Spleen (tissue), 11 donors: Measurements from ENCODE around the gene DCTN1. TPM values are rescaled to one million over a fixed set of nuclear protein-coding genes. Genes with fewer than 3 reads are reported as not detected.

Source experiments
- DNase-seq: peaks from one replicate; pipeline ENCODE4 v3.0.0-alpha.2; 2020
- H3K27ac ChIP-seq, 8 donors: fragments of 200-600 bp; sonication (generic) in 7 of 8; 1 replicate in 4 of 8; 2 replicates in 4 of 8; pipeline versions ENCODE4 v1.5.0 to v1.8.0; 2016 to 2021; ENCODE audit warnings: inconsistent platforms in 4 of 8, mild to moderate bottlenecking in 4 of 8, moderate library complexity in 1 of 8
- H3K27me3 ChIP-seq, 7 donors: fragments of 200-600 bp; sonication (generic) in 6 of 7; replicated peaks in 1 of 7; 1 replicate in 4 of 7; 2 replicates in 3 of 7; pipeline versions ENCODE4 v1.5.0 to v1.8.0; 2016 to 2021; ENCODE audit warnings: inconsistent platforms in 3 of 7, mild to moderate bottlenecking in 1 of 7
- H3K36me3 ChIP-seq, 6 donors: fragments of 200-600 bp; sonication (generic) in 5 of 6; 1 replicate in 4 of 6; 2 replicates in 2 of 6; pipeline versions ENCODE4 v1.5.0 to v1.8.0; 2016 to 2021; ENCODE audit warnings: inconsistent platforms in 2 of 6
- H3K4me1 ChIP-seq, 6 donors: fragments of 200-600 bp; sonication (generic) in 5 of 6; 1 replicate in 3 of 6; 2 replicates in 3 of 6; pipeline versions ENCODE4 v1.5.0 to v1.8.0; 2016 to 2021; ENCODE audit warnings: inconsistent platforms in 3 of 6
- H3K4me3 ChIP-seq, 8 donors: fragments of 200-600 bp; sonication (generic) in 7 of 8; 1 replicate in 4 of 8; 2 replicates in 4 of 8; pipeline versions ENCODE4 v1.5.0 to v1.8.0; 2016 to 2021; ENCODE audit warnings: inconsistent platforms in 4 of 8, mild to moderate bottlenecking in 4 of 8, moderate library complexity in 2 of 8
- H3K9me3 ChIP-seq, 8 donors: fragments of 200-600 bp; sonication (generic) in 7 of 8; 1 replicate in 4 of 8; 2 replicates in 4 of 8; pipeline versions ENCODE4 v1.5.0 to v1.8.0; 2016 to 2021; ENCODE audit warnings: inconsistent platforms in 4 of 8
- CTCF ChIP-seq, 11 experiments: fragments of 200-600 bp in 7 of 11; fragments of 450-650 bp in 4 of 11; sonication (generic) in 4 of 11; IDR thresholded peaks in 8 of 11; conservative IDR thresholded peaks in 3 of 11; 1 replicate in 7 of 11; 2 replicates in 4 of 11; pipeline versions ENCODE4 v1.4.0 to v1.8.0; 2016 to 2021; ENCODE audit warnings: antibody characterized with exemption in 11 of 11, inconsistent platforms in 4 of 11, mild to moderate bottlenecking in 1 of 11
- POLR2A ChIP-seq, 3 donors: fragments of 450-650 bp; IDR thresholded peaks; one replicate each; pipeline ENCODE4 v1.5.1; 2017; ENCODE audit warnings: antibody characterized with exemption in 3 of 3, mild to moderate bottlenecking in 1 of 3
- POLR2AphosphoS5 ChIP-seq, 3 donors: sonication (generic); formaldehyde crosslinking; IDR thresholded peaks; one replicate each; pipeline ENCODE4 v1.5.1; 2017; ENCODE audit warnings: antibody characterized with exemption in 3 of 3
- WGBS, 5 donors: extraction: QIAGEN DNeasy Blood & Tissue Kit in 3 of 5; methylation state at CpG; one replicate each; pipeline versions ENCODE4 v1.1.5 to v1.1.7; 2013 to 2018; 5-methylcytosine and 5-hydroxymethylcytosine counted together
- intact Hi-C: fragments of 100-400 bp; cut with DNase I; formaldehyde crosslinking; loops from one replicate; pipeline ENCODE4 v1.15.0; 2023; ENCODE audit warnings: low total_unique reads
- polyA plus RNA-seq, 3 donors: library from polyadenylated mRNA; stranded (reverse); fragments of 200-250 nt; gene quantifications; one replicate each; pipeline ENCODE4 v1.2.1, GENCODE V29; 2013
- total RNA-seq, 7 donors: library from RNA; depleted of rRNA in 3 of 7; stranded (reverse); fragments of >200 nt in 3 of 7; fragmentation: NEBNext Ultra II Directional in 4 of 7; extraction: Animal tissue kit (Norgen Biotek cat#: 25700) in 4 of 7; gene quantifications; one replicate each; pipeline versions ENCODE4 v1.1.0 to v1.2.1, GENCODE V29; 2016 to 2021
- donor health status: healthy with polysubstance abuse.
- donor health status: DM: no; HTN: no; CAD: no; lungs with moderate emphysema.
- donor health status: DM: no; HTN: no; CAD: no.
- donor health status: Bipolar disorder and iron deficiency.
- donor health status: healthy.
- donor health status: DM: no; HTN: no; CAD: no.
- donor health status: DM: yes; HTN: yes; CAD: no.

The DCTN1 gene
- total and polyA plus RNA-seq, 10 donors, result 47.8 to 113 (median 95.1) TPM

- WGBS, 5 donors, result 95 to 99% (median 97%) methylated on average over 9 of the region's 9 CpGs
- H3K9me3 ChIP-seq, result no peaks in the 10 kb centered on the region
- H3K27ac ChIP-seq, result no peak overlapping the region
- peaks cover 6 to 95% (median 64%) of the 10 kb centered on the region in 6 donors for H3K36me3 ChIP-seq
- TF ChIP-seq CTCF (IDR thresholded peaks at IDR 0.05 in 8 of 11, conservative IDR thresholded peaks at IDR 0.05 in 3 of 11) (no peak), POLR2AphosphoS5 (IDR thresholded peaks at IDR 0.05) (no peak), POLR2A (IDR thresholded peaks at IDR 0.05) (no peak)
- H3K4me1 ChIP-seq, result peaks cover 0 to 24% (median 4%) of the 10 kb centered on the region in 6 donors
- intact Hi-C loops, result no loop called here
- no peak overlapping the region for H3K4me3 ChIP-seq
- no peak for DNase-seq
- H3K27me3 ChIP-seq, result no peaks in the 10 kb centered on the region
These were observed 8.7 kb downstream of the DCTN1 start for GRCh38 chr2:74371421-74371820.

GRCh38 chr2:74369976-74370375, 10.1 kb downstream of the DCTN1 start:
- WGBS, 5 donors, result 94 to 99% (median 96%) methylated on average over 7 of the region's 7 CpGs
- peaks cover 12 to 95% (median 73%) of the 10 kb centered on the region in 6 donors for H3K36me3 ChIP-seq
- intact Hi-C loops, result no loop called here
- peaks cover 0 to 12% (median under 1%) of the 10 kb centered on the region in 6 donors for H3K4me1 ChIP-seq
- no peak for TF ChIP-seq POLR2AphosphoS5 (IDR thresholded peaks at IDR 0.05)
- TF ChIP-seq CTCF (IDR thresholded peaks at IDR 0.05 in 8 of 11, conservative IDR thresholded peaks at IDR 0.05 in 3 of 11), result no peak
- TF ChIP-seq POLR2A (IDR thresholded peaks at IDR 0.05), result no peak
- H3K4me3 ChIP-seq, result no peak overlapping the region
- H3K27me3 ChIP-seq, result no peaks in the 10 kb centered on the region
- no peak overlapping the region for H3K27ac ChIP-seq
- DNase-seq, result no peak
- H3K9me3 ChIP-seq, result no peaks in the 10 kb centered on the region

- H3K4me3 ChIP-seq, result no peak overlapping the region
- H3K9me3 ChIP-seq, result no peaks in the 10 kb centered on the region
- no peak overlapping the region for H3K27ac ChIP-seq
- DNase-seq, result no peak
- no peak for TF ChIP-seq POLR2A (IDR thresholded peaks at IDR 0.05)
- no peak for TF ChIP-seq CTCF (IDR thresholded peaks at IDR 0.05 in 8 of 11, conservative IDR thresholded peaks at IDR 0.05 in 3 of 11)
- no peak for TF ChIP-seq POLR2AphosphoS5 (IDR thresholded peaks at IDR 0.05)
- peaks cover 12 to 96% (median 87%) of the 10 kb centered on the region in 6 donors for H3K36me3 ChIP-seq
- intact Hi-C loops, result no loop called here
- no peaks in the 10 kb centered on the region for H3K27me3 ChIP-seq
- 91 to 96% (median 95%) methylated on average over 5 of the region's 5 CpGs for WGBS, 5 donors
- H3K4me1 ChIP-seq, result peaks cover 0 to 2% (median 0%) of the 10 kb centered on the region in 6 donors
These were observed 11.6 kb downstream of the DCTN1 start for GRCh38 chr2:74368499-74368898.

GRCh38 chr2:74367789-74368188, 12.3 kb downstream of the DCTN1 start:
- WGBS, 5 donors, result 97 to 100% (median 97%) methylated on average over 7 of the region's 7 CpGs
- Histone ChIP-seq H3K27ac (no peak overlapping the region), H3K4me3 (no peak overlapping the region), H3K27me3 (no peaks in the 10 kb centered on the region), H3K36me3 (peaks cover 12 to 100% (median 94%) of the 10 kb centered on the region in 6 donors), H3K9me3 (no peaks in the 10 kb centered on the region), H3K4me1 (no peaks in the 10 kb centered on the region)
- no peak for TF ChIP-seq POLR2AphosphoS5 (IDR thresholded peaks at IDR 0.05)
- no peak for TF ChIP-seq CTCF (IDR thresholded peaks at IDR 0.05 in 8 of 11, conservative IDR thresholded peaks at IDR 0.05 in 3 of 11)
- no peak for TF ChIP-seq POLR2A (IDR thresholded peaks at IDR 0.05)
- no peak for DNase-seq
- intact Hi-C loops, result no loop called here
